PC-9 (cell line): ENCODE measurements around the gene RRP12. TPM values are rescaled to one million over a fixed set of nuclear protein-coding genes. Genes with fewer than 3 reads are reported as not detected.

ENCODE experiments used
- BruUV-seq: library from RNA; stranded (reverse); fragments of 400-500 nt; replicated peaks from 2 replicates; lab custom pipeline; 2021; lab: Mats Ljungman, UMichigan
- CTCF ChIA-PET: fragments of 300-600 bp; sonication (Branson Sonifier 250); formaldehyde crosslinking; loops from one replicate; lab custom pipeline; 2022; ENCODE audit warnings: antibody characterized with exemption; lab: Charles Lee
- POLR2A ChIA-PET: fragments of 300-600 bp; sonication (Branson Sonifier 250); formaldehyde crosslinking; loops from one replicate; lab custom pipeline; 2022; ENCODE audit warnings: antibody characterized with exemption; ENCODE audit not compliant: unreplicated experiment; lab: Charles Lee
- DNase-seq, 2 experiments: peaks; one replicate each; pipeline versions ENCODE4 v3.0.0 to v3.0.0-alpha.2; 2015 to 2022; ENCODE audit warnings: mixed read lengths in 1 of 2
- H2AFZ ChIP-seq: fragments of 200-600 bp; sonication (generic); 2 replicates; pipeline ENCODE4 v1.8.1; 2017; ENCODE audit warnings: antibody characterized with exemption
- H3F3A ChIP-seq: fragments of 200-600 bp; sonication (generic); 2 replicates; pipeline ENCODE4 v1.8.1; 2017; ENCODE audit warnings: antibody characterized with exemption, mild to moderate bottlenecking, low read depth; ENCODE audit not compliant: insufficient read depth
- H3K27ac ChIP-seq: fragments of 200-600 bp; sonication (generic); 2 replicates; pipeline ENCODE4 v1.6.1; 2016; ENCODE audit warnings: mixed run types
- H3K27me3 ChIP-seq: fragments of 200-600 bp; sonication (generic); 2 replicates; pipeline ENCODE4 v1.6.1; 2016; ENCODE audit warnings: low read depth, mixed run types; ENCODE audit not compliant: insufficient read depth
- H3K36me3 ChIP-seq: fragments of 200-600 bp; sonication (generic); 2 replicates; pipeline ENCODE4 v1.6.1; 2016; ENCODE audit warnings: low read depth, mixed run types
- H3K4me1 ChIP-seq: fragments of 200-600 bp; sonication (generic); replicated peaks from 2 replicates; pipeline ENCODE4 v1.6.1; 2016; ENCODE audit warnings: mixed run types; ENCODE audit not compliant: insufficient read depth
- H3K4me2 ChIP-seq: fragments of 200-600 bp; sonication (generic); 2 replicates; pipeline ENCODE4 v1.6.1; 2017; ENCODE audit warnings: mixed run types
- H3K4me3 ChIP-seq: fragments of 200-600 bp; sonication (generic); 2 replicates; pipeline ENCODE4 v1.6.1; 2016; ENCODE audit warnings: mixed run types
- H3K79me2 ChIP-seq: fragments of 200-600 bp; sonication (generic); 2 replicates; pipeline ENCODE4 v1.6.1; 2017; ENCODE audit warnings: low read depth, mixed run types
- H3K9me2 ChIP-seq: fragments of 200-600 bp; sonication (generic); 2 replicates; pipeline ENCODE4 v1.8.1; 2017; ENCODE audit warnings: mild to moderate bottlenecking; ENCODE audit not compliant: insufficient read depth
- H3K9me3 ChIP-seq: fragments of 200-600 bp; sonication (generic); 2 replicates; pipeline ENCODE4 v1.8.1; 2016; ENCODE audit warnings: low read depth; ENCODE audit not compliant: insufficient read depth
- H4K20me1 ChIP-seq: fragments of 200-600 bp; sonication (generic); 2 replicates; pipeline ENCODE4 v1.8.1; 2017; ENCODE audit not compliant: insufficient read depth
- EZH2 ChIP-seq: fragments of 200-600 bp; sonication (generic); IDR thresholded peaks from 2 replicates; pipeline ENCODE4 v1.8.0; 2017; ENCODE audit warnings: antibody characterized with exemption, low read depth
- intact Hi-C: fragments of 100-400 bp; cut with micrococcal nuclease; formaldehyde crosslinking; loops from one replicate; pipeline ENCODE4 v1.10.0; 2022; ENCODE audit not compliant: unreplicated experiment
- total RNA-seq: library from RNA; stranded (reverse); gene quantifications from 2 replicates; pipeline ENCODE4 v1.2.3, GENCODE V29; 2021
- TF ChIP-seq, protein P1 (sequence below): fragments of 200-600 bp; sonication (generic); conservative IDR thresholded peaks from 2 replicates; pipeline ENCODE4 v1.6.1; 2017; ENCODE audit warnings: mixed run types, antibody characterized with exemption, mild to moderate bottlenecking, moderate library complexity

RRP12 gene
- total RNA-seq, 1 experiment from 2014 or later, result 34.3 TPM

DNA sequence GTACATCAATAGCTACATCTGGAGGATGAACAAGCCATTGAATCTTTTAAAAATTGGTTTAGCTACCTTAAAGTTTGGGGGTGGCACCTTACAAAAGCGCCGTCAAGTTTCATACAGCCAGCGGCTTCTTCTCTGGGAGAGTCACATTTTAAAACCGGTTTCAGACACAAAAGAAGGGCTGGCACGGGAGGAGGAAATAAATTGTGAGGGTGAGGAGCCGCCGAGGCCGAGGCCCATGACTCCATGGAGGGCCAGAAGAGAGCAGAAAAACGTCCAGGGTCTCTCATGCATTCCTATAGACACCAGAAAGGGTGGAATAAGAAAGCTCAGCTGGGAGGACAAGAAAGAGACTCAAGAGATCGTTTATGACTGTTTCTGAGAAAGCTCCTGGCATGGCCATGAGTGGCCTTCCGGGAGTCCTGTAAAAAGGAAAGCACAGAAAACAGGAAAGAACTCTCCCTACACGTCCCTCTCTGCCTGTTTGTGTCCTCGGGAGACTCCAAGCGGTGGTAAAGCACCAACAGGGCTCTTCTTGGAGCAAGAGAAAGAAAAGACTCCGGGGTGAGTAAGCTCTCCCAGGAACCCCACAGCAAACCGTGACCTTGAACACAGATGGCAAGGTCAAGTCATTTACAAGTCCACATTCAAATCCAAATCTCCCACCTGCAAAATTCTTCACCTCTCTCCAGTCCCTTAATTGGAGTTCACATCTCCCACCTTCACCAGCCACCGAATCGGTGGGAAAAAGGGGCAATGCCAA, 68.4 kb downstream of the RRP12 start:
- H3F3A ChIP-seq, result peaks cover 34% of the 10 kb centered on the region; the same call in 1 of the 2 replicates
- H3K9me2 ChIP-seq, result no peaks in the 10 kb centered on the region
- CTCF ChIA-PET, result interaction anchor here (0.6 to 1.8 kb wide), 3 partner anchors 40 to 692 kb away, joined by 3 to 15 read pairs (median 7); partner anchors contain the start of gene ARHGAP19
- DNase-seq, result peak; percentile 22 to 43
- POLR2A ChIA-PET, result interaction anchor here (0.6 to 0.9 kb wide), 3 partner anchors 41 to 722 kb away, joined by 3 to 5 read pairs (median 3); no protein-coding TSS in a partner anchor
- intact Hi-C loops, result loop anchor here (5.0 kb wide), 3 partner anchors 40 to 115 kb away; partner anchors contain the start of genes ARHGAP19, EXOSC1 and ZDHHC16
- H3K27ac ChIP-seq, result peak overlapping the region; percentile 50
- H3K79me2 ChIP-seq, result peaks cover 40% of the 10 kb centered on the region
- no peaks in the 10 kb centered on the region for H3K9me3 ChIP-seq
- BruUV-seq, result TSS peak; percentile 69
- peaks cover 7% of the 10 kb centered on the region; the same call in 1 of the 2 replicates for H4K20me1 ChIP-seq
- no peaks in the 10 kb centered on the region for H3K27me3 ChIP-seq
- H3K4me3 ChIP-seq, result peak overlapping the region; percentile 81
- H3K36me3 ChIP-seq, result no peaks in the 10 kb centered on the region
- peak overlapping the region; percentile 97 for H3K4me2 ChIP-seq
- TF ChIP-seq, protein P1, sequence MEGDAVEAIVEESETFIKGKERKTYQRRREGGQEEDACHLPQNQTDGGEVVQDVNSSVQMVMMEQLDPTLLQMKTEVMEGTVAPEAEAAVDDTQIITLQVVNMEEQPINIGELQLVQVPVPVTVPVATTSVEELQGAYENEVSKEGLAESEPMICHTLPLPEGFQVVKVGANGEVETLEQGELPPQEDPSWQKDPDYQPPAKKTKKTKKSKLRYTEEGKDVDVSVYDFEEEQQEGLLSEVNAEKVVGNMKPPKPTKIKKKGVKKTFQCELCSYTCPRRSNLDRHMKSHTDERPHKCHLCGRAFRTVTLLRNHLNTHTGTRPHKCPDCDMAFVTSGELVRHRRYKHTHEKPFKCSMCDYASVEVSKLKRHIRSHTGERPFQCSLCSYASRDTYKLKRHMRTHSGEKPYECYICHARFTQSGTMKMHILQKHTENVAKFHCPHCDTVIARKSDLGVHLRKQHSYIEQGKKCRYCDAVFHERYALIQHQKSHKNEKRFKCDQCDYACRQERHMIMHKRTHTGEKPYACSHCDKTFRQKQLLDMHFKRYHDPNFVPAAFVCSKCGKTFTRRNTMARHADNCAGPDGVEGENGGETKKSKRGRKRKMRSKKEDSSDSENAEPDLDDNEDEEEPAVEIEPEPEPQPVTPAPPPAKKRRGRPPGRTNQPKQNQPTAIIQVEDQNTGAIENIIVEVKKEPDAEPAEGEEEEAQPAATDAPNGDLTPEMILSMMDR, result no peak; the same call in 1 of the 2 replicates
- no peak for TF ChIP-seq EZH2
- peaks cover 53% of the 10 kb centered on the region for H3K4me1 ChIP-seq
- peak overlapping the region; percentile 71 for H2AFZ ChIP-seq

- no peak for DNase-seq
- TF ChIP-seq, protein P1, result no peak
- TF ChIP-seq EZH2, result no peak
- CTCF ChIA-PET, result no interaction called here
- H3K27me3 ChIP-seq, result no peaks in the 10 kb centered on the region
- no peak overlapping the region for H3K4me3 ChIP-seq
- H3F3A ChIP-seq, result peaks cover 24% of the 10 kb centered on the region; the same call in 1 of the 2 replicates
- no peak overlapping the region for H3K27ac ChIP-seq
- POLR2A ChIA-PET, result no interaction called here
- H3K9me2 ChIP-seq, result no peaks in the 10 kb centered on the region
- peaks cover 44% of the 10 kb centered on the region for H3K4me1 ChIP-seq
- no peak overlapping the region for H2AFZ ChIP-seq
- intact Hi-C loops, result loop anchor here (5.0 kb wide), 3 partner anchors 39 to 116 kb away; partner anchors contain the start of genes ARHGAP19, EXOSC1 and ZDHHC16
- H4K20me1 ChIP-seq, result peaks cover 8% of the 10 kb centered on the region; the same call in 1 of the 2 replicates
- BruUV-seq, result no TSS peak
- no peaks in the 10 kb centered on the region for H3K36me3 ChIP-seq
- no peaks in the 10 kb centered on the region for H3K9me3 ChIP-seq
- H3K4me2 ChIP-seq, result peak overlapping the region; percentile 97; the same call in 1 of the 2 replicates
- H3K79me2 ChIP-seq, result peaks cover 40% of the 10 kb centered on the region
Measured at GRCh38 chr10:97331153-97331703, 69.9 kb downstream of the RRP12 start.

GRCh38 chr10:97329766-97330165, 71.4 kb downstream of the RRP12 start:
- Histone ChIP-seq H3K36me3 (no peaks in the 10 kb centered on the region), H4K20me1 (peaks cover 8% of the 10 kb centered on the region; the same call in 1 of the 2 replicates), H3K4me2 (0 out of 2 replicates have a peak overlapping the region, but pooled peaks have one; percentile 59), H3K4me3 (no peak overlapping the region), H3K4me1 (peaks cover 40% of the 10 kb centered on the region), H3K27ac (no peak overlapping the region), H3K9me3 (no peaks in the 10 kb centered on the region), H3K79me2 (peaks cover 40% of the 10 kb centered on the region), H3K27me3 (no peaks in the 10 kb centered on the region), H2AFZ (no peak overlapping the region), H3F3A (peaks cover 21% of the 10 kb centered on the region; the same call in 1 of the 2 replicates), H3K9me2 (no peaks in the 10 kb centered on the region)
- CTCF ChIA-PET, result no interaction called here
- no TSS peak for BruUV-seq
- no peak for TF ChIP-seq EZH2
- TF ChIP-seq, protein P1, result no peak
- POLR2A ChIA-PET, result no interaction called here
- no peak for DNase-seq
- intact Hi-C loops, result loop anchor here (5.0 kb wide), 3 partner anchors 37 to 118 kb away; partner anchors contain the start of genes ARHGAP19, EXOSC1 and ZDHHC16
